ENCODE data around the gene BABAM2.

GRCh38 chr2:27956888-27957287, 66.4 kb downstream of the BABAM2 start:
- TF ChIP-seq, protein P1, sequence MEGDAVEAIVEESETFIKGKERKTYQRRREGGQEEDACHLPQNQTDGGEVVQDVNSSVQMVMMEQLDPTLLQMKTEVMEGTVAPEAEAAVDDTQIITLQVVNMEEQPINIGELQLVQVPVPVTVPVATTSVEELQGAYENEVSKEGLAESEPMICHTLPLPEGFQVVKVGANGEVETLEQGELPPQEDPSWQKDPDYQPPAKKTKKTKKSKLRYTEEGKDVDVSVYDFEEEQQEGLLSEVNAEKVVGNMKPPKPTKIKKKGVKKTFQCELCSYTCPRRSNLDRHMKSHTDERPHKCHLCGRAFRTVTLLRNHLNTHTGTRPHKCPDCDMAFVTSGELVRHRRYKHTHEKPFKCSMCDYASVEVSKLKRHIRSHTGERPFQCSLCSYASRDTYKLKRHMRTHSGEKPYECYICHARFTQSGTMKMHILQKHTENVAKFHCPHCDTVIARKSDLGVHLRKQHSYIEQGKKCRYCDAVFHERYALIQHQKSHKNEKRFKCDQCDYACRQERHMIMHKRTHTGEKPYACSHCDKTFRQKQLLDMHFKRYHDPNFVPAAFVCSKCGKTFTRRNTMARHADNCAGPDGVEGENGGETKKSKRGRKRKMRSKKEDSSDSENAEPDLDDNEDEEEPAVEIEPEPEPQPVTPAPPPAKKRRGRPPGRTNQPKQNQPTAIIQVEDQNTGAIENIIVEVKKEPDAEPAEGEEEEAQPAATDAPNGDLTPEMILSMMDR (IDR thresholded peaks at IDR 0.05) = no peak
- no peak for TF ChIP-seq POLR2A (IDR thresholded peaks at IDR 0.05)

All from heart left ventricle (tissue), 13 donors.